Uterus (tissue), 4 donors: ENCODE data around the gene SGSM2. TPM values are rescaled to one million over a fixed set of nuclear protein-coding genes. Genes with fewer than 3 reads are reported as not detected.

Source experiments
- DNase-seq, 2 donors: peaks; one replicate each; pipeline ENCODE4 v3.0.0-alpha.2; 2019 to 2020
- H3K27ac ChIP-seq, 2 donors: fragments of 200-600 bp; sonication (generic); 1 replicate in 1 of 2; 2 replicates in 1 of 2; pipeline ENCODE4 v1.5.1; 2016 to 2018
- H3K27me3 ChIP-seq, 2 donors: fragments of 200-600 bp; sonication (generic); one replicate each; pipeline ENCODE4 v1.5.1; 2018 to 2019; ENCODE audit warnings: control low read depth in 1 of 2
- H3K36me3 ChIP-seq, 2 donors: fragments of 200-600 bp; sonication (generic); one replicate each; pipeline ENCODE4 v1.5.1; 2019; ENCODE audit warnings: control low read depth in 1 of 2
- H3K4me1 ChIP-seq, 2 donors: fragments of 200-600 bp; sonication (generic); one replicate each; pipeline ENCODE4 v1.5.1; 2018 to 2019; ENCODE audit warnings: control low read depth in 1 of 2
- H3K4me3 ChIP-seq, 2 donors: fragments of 200-600 bp; sonication (generic); 1 replicate in 1 of 2; 2 replicates in 1 of 2; pipeline ENCODE4 v1.5.1; 2018 to 2019; ENCODE audit warnings: mild to moderate bottlenecking in 1 of 2
- H3K9me3 ChIP-seq, 2 donors: fragments of 200-600 bp; sonication (generic); one replicate each; pipeline ENCODE4 v1.5.1; 2019; ENCODE audit warnings: control low read depth in 1 of 2
- CTCF ChIP-seq, 4 experiments: fragments of 200-600 bp in 2 of 4; fragments of 450-650 bp in 2 of 4; sonication (generic) in 2 of 4; IDR thresholded peaks; one replicate each; pipeline ENCODE4 v1.5.1; 2016 to 2019; ENCODE audit warnings: antibody characterized with exemption in 4 of 4, mild to moderate bottlenecking in 2 of 4, moderate library complexity in 1 of 4
- POLR2A ChIP-seq, 2 donors: fragments of 450-650 bp; IDR thresholded peaks; one replicate each; pipeline ENCODE4 v1.6.1; 2016; ENCODE audit warnings: antibody characterized with exemption in 2 of 2, mild to moderate bottlenecking in 1 of 2, moderate library complexity in 1 of 2
- intact Hi-C: fragments of 100-400 bp; cut with DNase I; formaldehyde crosslinking; loops from one replicate; pipeline ENCODE4 v1.15.1; 2023; ENCODE audit warnings: low total_unique reads
- total RNA-seq, 4 donors: library from RNA; depleted of rRNA in 3 of 4; stranded (reverse); fragments of >200 nt in 3 of 4; gene quantifications; one replicate each; pipeline versions ENCODE4 v1.1.0 to v1.2.4, GENCODE V29; 2014 to 2023
- donor health status: DM: yes; HTN: yes; CAD: no.

Gene SGSM2
- total RNA-seq, 4 donors from 2014 or later = 13.2 to 77.5 (median 51.2) TPM

- Histone ChIP-seq H3K4me3 (no peak overlapping the region), H3K9me3 (no peaks in the 10 kb centered on the region), H3K36me3 (no peaks in the 10 kb centered on the region), H3K27ac (no peak overlapping the region), H3K27me3 (no peaks in the 10 kb centered on the region), H3K4me1 (peaks cover 14 to 17% of the 10 kb centered on the region in 2 donors)
- TF ChIP-seq CTCF (IDR thresholded peaks at IDR 0.05) = no peak
- no peak for TF ChIP-seq POLR2A (IDR thresholded peaks at IDR 0.05)
- no peak for DNase-seq
- intact Hi-C loops = no loop called here
Measured at GRCh38 chr17:2387086-2388019, 50.1 kb downstream of the SGSM2 start.

GRCh38 chr17:2388020-2388682 is 50.9 kb downstream of the SGSM2 start:
- H3K4me1 ChIP-seq = peaks cover 14 to 19% of the 10 kb centered on the region in 2 donors
- H3K27ac ChIP-seq = no peak overlapping the region
- no peak for TF ChIP-seq CTCF (IDR thresholded peaks at IDR 0.05)
- no peak for TF ChIP-seq POLR2A (IDR thresholded peaks at IDR 0.05)
- intact Hi-C loops = no loop called here
- H3K36me3 ChIP-seq = no peaks in the 10 kb centered on the region
- H3K27me3 ChIP-seq = no peaks in the 10 kb centered on the region
- H3K9me3 ChIP-seq = no peaks in the 10 kb centered on the region
- no peak for DNase-seq
- no peak overlapping the region for H3K4me3 ChIP-seq

- Histone ChIP-seq H3K4me1 (peaks cover 14 to 19% of the 10 kb centered on the region in 2 donors), H3K4me3 (no peak overlapping the region), H3K27me3 (no peaks in the 10 kb centered on the region), H3K36me3 (no peaks in the 10 kb centered on the region), H3K9me3 (no peaks in the 10 kb centered on the region), H3K27ac (no peak overlapping the region)
- DNase-seq = no peak
- no peak for TF ChIP-seq CTCF (IDR thresholded peaks at IDR 0.05)
- no peak for TF ChIP-seq POLR2A (IDR thresholded peaks at IDR 0.05)
- intact Hi-C loops = no loop called here
Measured at GRCh38 chr17:2388683-2389055, 51.4 kb downstream of the SGSM2 start.

GRCh38 chr17:2390199-2390836 is 53.0 kb downstream of the SGSM2 start:
- H3K27ac ChIP-seq = peak overlapping the region; percentile 79 to 100
- TF ChIP-seq CTCF (IDR thresholded peaks at IDR 0.05) = no peak
- no peak for TF ChIP-seq POLR2A (IDR thresholded peaks at IDR 0.05)
- intact Hi-C loops = no loop called here
- H3K9me3 ChIP-seq = no peaks in the 10 kb centered on the region
- no peak overlapping the region for H3K4me3 ChIP-seq
- no peaks in the 10 kb centered on the region for H3K27me3 ChIP-seq
- peak in 1 of 2 donors; percentile 70 for DNase-seq
- no peaks in the 10 kb centered on the region for H3K36me3 ChIP-seq
- peaks cover 19 to 33% of the 10 kb centered on the region in 2 donors for H3K4me1 ChIP-seq
